GM23338 (cell line): Measurements from ENCODE around the gene DGKB.

ENCODE experiments used
- CREB1 ChIP-seq: fragments of 250-450 bp; sonication (Bioruptor Pico); IDR thresholded peaks from 2 replicates; pipeline ENCODE4 v1.5.0; 2020; ENCODE audit warnings: low read depth, mild to moderate bottlenecking, moderate library complexity
- EZH2 ChIP-seq: fragments of 200-600 bp; sonication (generic); IDR thresholded peaks from one replicate; pipeline ENCODE4 v1.8.0; 2017; ENCODE audit warnings: antibody characterized with exemption, mild to moderate bottlenecking, low read depth; ENCODE audit not compliant: unreplicated experiment
- EZH2phosphoT487 ChIP-seq: fragments of 200-600 bp; sonication (generic); IDR thresholded peaks from one replicate; pipeline ENCODE4 v1.8.1; 2018; ENCODE audit warnings: antibody characterized with exemption; ENCODE audit not compliant: unreplicated experiment
- JUNB ChIP-seq: IDR thresholded peaks from one replicate; pipeline ENCODE4 v1.6.1; 2016; ENCODE audit warnings: antibody characterized with exemption; ENCODE audit not compliant: unreplicated experiment
- NANOG ChIP-seq: IDR thresholded peaks from 2 replicates; pipeline ENCODE4 v1.6.1; 2016; ENCODE audit warnings: antibody characterized with exemption, borderline replicate concordance
- POLR2AphosphoS5 ChIP-seq: IDR thresholded peaks from 2 replicates; pipeline ENCODE4 v1.6.1; 2016; ENCODE audit warnings: antibody characterized with exemption, low read depth
- STAT1 ChIP-seq: IDR thresholded peaks from one replicate; pipeline ENCODE4 v1.6.1; 2016; ENCODE audit warnings: antibody characterized with exemption; ENCODE audit not compliant: unreplicated experiment
- ZNF114 ChIP-seq: fragments of 250-450 bp; sonication (Bioruptor Pico); IDR thresholded peaks from 2 replicates; pipeline ENCODE4 v1.5.0; 2020; ENCODE audit warnings: mild to moderate bottlenecking, moderate library complexity
- TF ChIP-seq, protein P1 (sequence below), 2 experiments: fragments of 200-600 bp in 1 of 2; sonication (generic) in 1 of 2; conservative IDR thresholded peaks; 2 replicates each; pipeline versions ENCODE4 v1.5.1 to v1.6.1; 2016 to 2017; ENCODE audit warnings: antibody characterized with exemption in 2 of 2, low read depth in 2 of 2, mild to moderate bottlenecking in 2 of 2, moderate library complexity in 1 of 2
- TF ChIP-seq, protein P2 (sequence below): IDR thresholded peaks from one replicate; pipeline ENCODE4 v1.6.1; 2018; ENCODE audit warnings: antibody characterized with exemption; ENCODE audit not compliant: unreplicated experiment
- TF ChIP-seq, protein P3 (sequence below): IDR thresholded peaks from 2 replicates; pipeline ENCODE4 v1.6.1; 2016; ENCODE audit warnings: antibody characterized with exemption
- TF ChIP-seq, protein P4 (sequence below): fragments of 250-450 bp; sonication (Bioruptor Pico); IDR thresholded peaks from 2 replicates; pipeline ENCODE4 v1.5.0; 2020; ENCODE audit warnings: mild to moderate bottlenecking, moderate library complexity

DNA sequence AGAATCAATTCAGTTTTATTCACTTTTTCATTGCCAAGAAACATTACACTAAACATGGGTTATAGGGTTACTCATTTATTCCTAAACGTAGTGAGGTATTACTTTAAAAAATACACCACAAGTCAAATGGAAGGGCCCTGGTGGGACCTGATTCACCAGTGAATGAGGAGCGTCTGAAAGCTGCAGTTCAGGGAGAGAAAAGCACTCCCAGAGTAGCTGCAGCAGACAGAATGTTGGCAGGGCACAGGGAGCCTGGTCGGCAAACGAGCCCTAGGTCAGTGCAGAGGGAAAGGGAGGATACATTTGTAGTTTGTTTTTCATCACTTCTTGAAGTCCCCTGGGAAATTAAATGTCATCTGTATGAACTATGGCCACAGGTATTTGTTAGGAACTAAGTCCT lies 551.4 kb downstream of the DGKB start:
- TF ChIP-seq, protein P1, sequence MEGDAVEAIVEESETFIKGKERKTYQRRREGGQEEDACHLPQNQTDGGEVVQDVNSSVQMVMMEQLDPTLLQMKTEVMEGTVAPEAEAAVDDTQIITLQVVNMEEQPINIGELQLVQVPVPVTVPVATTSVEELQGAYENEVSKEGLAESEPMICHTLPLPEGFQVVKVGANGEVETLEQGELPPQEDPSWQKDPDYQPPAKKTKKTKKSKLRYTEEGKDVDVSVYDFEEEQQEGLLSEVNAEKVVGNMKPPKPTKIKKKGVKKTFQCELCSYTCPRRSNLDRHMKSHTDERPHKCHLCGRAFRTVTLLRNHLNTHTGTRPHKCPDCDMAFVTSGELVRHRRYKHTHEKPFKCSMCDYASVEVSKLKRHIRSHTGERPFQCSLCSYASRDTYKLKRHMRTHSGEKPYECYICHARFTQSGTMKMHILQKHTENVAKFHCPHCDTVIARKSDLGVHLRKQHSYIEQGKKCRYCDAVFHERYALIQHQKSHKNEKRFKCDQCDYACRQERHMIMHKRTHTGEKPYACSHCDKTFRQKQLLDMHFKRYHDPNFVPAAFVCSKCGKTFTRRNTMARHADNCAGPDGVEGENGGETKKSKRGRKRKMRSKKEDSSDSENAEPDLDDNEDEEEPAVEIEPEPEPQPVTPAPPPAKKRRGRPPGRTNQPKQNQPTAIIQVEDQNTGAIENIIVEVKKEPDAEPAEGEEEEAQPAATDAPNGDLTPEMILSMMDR (conservative IDR thresholded peaks at IDR 0.05; ENCODE audit: low read depth in 2 of 2): no peak
- TF ChIP-seq CREB1 (CRISPR knock-in tag) (no peak), POLR2AphosphoS5 (no peak), STAT1 (no peak), EZH2phosphoT487 (no peak), NANOG (no peak), EZH2 (no peak), ZNF114 (CRISPR knock-in tag) (no peak), JUNB (no peak)
- TF ChIP-seq, protein P2, sequence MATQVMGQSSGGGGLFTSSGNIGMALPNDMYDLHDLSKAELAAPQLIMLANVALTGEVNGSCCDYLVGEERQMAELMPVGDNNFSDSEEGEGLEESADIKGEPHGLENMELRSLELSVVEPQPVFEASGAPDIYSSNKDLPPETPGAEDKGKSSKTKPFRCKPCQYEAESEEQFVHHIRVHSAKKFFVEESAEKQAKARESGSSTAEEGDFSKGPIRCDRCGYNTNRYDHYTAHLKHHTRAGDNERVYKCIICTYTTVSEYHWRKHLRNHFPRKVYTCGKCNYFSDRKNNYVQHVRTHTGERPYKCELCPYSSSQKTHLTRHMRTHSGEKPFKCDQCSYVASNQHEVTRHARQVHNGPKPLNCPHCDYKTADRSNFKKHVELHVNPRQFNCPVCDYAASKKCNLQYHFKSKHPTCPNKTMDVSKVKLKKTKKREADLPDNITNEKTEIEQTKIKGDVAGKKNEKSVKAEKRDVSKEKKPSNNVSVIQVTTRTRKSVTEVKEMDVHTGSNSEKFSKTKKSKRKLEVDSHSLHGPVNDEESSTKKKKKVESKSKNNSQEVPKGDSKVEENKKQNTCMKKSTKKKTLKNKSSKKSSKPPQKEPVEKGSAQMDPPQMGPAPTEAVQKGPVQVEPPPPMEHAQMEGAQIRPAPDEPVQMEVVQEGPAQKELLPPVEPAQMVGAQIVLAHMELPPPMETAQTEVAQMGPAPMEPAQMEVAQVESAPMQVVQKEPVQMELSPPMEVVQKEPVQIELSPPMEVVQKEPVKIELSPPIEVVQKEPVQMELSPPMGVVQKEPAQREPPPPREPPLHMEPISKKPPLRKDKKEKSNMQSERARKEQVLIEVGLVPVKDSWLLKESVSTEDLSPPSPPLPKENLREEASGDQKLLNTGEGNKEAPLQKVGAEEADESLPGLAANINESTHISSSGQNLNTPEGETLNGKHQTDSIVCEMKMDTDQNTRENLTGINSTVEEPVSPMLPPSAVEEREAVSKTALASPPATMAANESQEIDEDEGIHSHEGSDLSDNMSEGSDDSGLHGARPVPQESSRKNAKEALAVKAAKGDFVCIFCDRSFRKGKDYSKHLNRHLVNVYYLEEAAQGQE: no peak
- TF ChIP-seq, protein P3, sequence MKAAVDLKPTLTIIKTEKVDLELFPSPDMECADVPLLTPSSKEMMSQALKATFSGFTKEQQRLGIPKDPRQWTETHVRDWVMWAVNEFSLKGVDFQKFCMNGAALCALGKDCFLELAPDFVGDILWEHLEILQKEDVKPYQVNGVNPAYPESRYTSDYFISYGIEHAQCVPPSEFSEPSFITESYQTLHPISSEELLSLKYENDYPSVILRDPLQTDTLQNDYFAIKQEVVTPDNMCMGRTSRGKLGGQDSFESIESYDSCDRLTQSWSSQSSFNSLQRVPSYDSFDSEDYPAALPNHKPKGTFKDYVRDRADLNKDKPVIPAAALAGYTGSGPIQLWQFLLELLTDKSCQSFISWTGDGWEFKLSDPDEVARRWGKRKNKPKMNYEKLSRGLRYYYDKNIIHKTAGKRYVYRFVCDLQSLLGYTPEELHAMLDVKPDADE: no peak
- TF ChIP-seq, protein P4, sequence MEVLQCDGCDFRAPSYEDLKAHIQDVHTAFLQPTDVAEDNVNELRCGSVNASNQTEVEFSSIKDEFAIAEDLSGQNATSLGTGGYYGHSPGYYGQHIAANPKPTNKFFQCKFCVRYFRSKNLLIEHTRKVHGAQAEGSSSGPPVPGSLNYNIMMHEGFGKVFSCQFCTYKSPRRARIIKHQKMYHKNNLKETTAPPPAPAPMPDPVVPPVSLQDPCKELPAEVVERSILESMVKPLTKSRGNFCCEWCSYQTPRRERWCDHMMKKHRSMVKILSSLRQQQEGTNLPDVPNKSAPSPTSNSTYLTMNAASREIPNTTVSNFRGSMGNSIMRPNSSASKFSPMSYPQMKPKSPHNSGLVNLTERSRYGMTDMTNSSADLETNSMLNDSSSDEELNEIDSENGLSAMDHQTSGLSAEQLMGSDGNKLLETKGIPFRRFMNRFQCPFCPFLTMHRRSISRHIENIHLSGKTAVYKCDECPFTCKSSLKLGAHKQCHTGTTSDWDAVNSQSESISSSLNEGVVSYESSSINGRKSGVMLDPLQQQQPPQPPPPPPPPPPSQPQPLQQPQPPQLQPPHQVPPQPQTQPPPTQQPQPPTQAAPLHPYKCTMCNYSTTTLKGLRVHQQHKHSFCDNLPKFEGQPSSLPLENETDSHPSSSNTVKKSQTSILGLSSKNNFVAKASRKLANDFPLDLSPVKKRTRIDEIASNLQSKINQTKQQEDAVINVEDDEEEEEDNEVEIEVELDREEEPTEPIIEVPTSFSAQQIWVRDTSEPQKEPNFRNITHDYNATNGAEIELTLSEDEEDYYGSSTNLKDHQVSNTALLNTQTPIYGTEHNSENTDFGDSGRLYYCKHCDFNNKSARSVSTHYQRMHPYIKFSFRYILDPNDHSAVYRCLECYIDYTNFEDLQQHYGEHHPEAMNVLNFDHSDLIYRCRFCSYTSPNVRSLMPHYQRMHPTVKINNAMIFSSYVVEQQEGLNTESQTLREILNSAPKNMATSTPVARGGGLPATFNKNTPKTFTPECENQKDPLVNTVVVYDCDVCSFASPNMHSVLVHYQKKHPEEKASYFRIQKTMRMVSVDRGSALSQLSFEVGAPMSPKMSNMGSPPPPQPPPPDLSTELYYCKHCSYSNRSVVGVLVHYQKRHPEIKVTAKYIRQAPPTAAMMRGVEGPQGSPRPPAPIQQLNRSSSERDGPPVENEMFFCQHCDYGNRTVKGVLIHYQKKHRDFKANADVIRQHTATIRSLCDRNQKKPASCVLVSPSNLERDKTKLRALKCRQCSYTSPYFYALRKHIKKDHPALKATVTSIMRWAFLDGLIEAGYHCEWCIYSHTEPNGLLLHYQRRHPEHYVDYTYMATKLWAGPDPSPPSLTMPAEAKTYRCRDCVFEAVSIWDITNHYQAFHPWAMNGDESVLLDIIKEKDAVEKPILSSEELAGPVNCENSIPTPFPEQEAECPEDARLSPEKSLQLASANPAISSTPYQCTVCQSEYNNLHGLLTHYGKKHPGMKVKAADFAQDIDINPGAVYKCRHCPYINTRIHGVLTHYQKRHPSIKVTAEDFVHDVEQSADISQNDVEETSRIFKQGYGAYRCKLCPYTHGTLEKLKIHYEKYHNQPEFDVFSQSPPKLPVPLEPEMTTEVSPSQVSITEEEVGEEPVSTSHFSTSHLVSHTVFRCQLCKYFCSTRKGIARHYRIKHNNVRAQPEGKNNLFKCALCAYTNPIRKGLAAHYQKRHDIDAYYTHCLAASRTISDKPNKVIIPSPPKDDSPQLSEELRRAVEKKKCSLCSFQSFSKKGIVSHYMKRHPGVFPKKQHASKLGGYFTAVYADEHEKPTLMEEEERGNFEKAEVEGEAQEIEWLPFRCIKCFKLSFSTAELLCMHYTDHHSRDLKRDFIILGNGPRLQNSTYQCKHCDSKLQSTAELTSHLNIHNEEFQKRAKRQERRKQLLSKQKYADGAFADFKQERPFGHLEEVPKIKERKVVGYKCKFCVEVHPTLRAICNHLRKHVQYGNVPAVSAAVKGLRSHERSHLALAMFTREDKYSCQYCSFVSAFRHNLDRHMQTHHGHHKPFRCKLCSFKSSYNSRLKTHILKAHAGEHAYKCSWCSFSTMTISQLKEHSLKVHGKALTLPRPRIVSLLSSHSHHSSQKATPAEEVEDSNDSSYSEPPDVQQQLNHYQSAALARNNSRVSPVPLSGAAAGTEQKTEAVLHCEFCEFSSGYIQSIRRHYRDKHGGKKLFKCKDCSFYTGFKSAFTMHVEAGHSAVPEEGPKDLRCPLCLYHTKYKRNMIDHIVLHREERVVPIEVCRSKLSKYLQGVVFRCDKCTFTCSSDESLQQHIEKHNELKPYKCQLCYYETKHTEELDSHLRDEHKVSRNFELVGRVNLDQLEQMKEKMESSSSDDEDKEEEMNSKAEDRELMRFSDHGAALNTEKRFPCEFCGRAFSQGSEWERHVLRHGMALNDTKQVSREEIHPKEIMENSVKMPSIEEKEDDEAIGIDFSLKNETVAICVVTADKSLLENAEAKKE (CRISPR knock-in tag): no peak
